Neutrophil (primary cell): Measurements from ENCODE around the gene TRPV6.
A peak's percentile ranks its signal among the peaks of the same experiment; 100 is the strongest.

Experiments used
- H3K27ac ChIP-seq: fragments of 200-600 bp; sonication (generic); 2 replicates; pipeline ENCODE4 v1.5.1; 2016; ENCODE audit warnings: mild to moderate bottlenecking, moderate library complexity
- H3K27me3 ChIP-seq: fragments of 200-600 bp; sonication (generic); 2 replicates; pipeline ENCODE4 v1.6.0; 2016; ENCODE audit warnings: mild to moderate bottlenecking
- H3K36me3 ChIP-seq: fragments of 200-600 bp; sonication (generic); 2 replicates; pipeline ENCODE4 v1.5.1; 2017
- H3K4me1 ChIP-seq, 2 experiments: fragments of 200-600 bp in 1 of 2; sonication (generic) in 1 of 2; 1 replicate in 1 of 2; 2 replicates in 1 of 2; pipeline versions ENCODE4 v1.5.1 to v1.6.1; 2013 to 2016; ENCODE audit warnings: low read depth in 1 of 2, low read length in 1 of 2, mild to moderate bottlenecking in 1 of 2, moderate library complexity in 1 of 2; ENCODE audit not compliant: control insufficient read depth in 1 of 2, insufficient read depth in 1 of 2
- H3K4me3 ChIP-seq, 2 experiments: fragments of 200-600 bp in 1 of 2; sonication (generic) in 1 of 2; 1 replicate in 1 of 2; 2 replicates in 1 of 2; pipeline ENCODE4 v1.5.1; 2013 to 2016; ENCODE audit warnings: low read depth in 1 of 2, low read length in 1 of 2, mild to moderate bottlenecking in 1 of 2, moderate library complexity in 1 of 2
- H3K9me3 ChIP-seq: fragments of 200-600 bp; sonication (generic); 2 replicates; pipeline ENCODE4 v1.5.1; 2016
- TF ChIP-seq, protein P1 (sequence below): fragments of 200-600 bp; sonication (generic); IDR thresholded peaks from 2 replicates; pipeline ENCODE4 v1.5.1; 2016; ENCODE audit warnings: antibody characterized with exemption

TRPV6 gene

DNA sequence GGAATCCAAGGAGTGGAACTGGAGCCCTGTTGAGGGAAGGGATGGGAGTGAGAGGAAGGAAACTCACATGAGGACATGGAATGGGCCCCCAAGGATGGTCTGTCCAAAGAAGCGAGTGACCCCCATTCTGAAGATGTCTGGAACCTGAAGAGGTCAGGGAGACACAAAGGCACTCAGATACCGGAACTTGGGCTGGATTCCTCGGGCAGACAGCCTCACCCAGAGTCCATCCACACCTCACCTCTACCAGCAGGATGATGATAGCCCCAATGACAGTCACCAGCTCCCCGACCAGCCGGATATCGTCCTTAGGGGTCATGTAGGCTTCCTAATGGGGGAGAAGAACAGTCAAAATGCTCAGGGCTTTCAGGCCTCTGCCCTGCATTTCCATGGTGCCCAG lies 10.7 kb downstream of the TRPV6 start:
- Histone ChIP-seq H3K27ac (no peak overlapping the region), H3K36me3 (peaks cover 10% of the 10 kb centered on the region), H3K27me3 (no peaks in the 10 kb centered on the region), H3K4me3 (no peak overlapping the region), H3K9me3 (no peaks in the 10 kb centered on the region), H3K4me1 (no peaks in the 10 kb centered on the region)
- TF ChIP-seq, protein P1, sequence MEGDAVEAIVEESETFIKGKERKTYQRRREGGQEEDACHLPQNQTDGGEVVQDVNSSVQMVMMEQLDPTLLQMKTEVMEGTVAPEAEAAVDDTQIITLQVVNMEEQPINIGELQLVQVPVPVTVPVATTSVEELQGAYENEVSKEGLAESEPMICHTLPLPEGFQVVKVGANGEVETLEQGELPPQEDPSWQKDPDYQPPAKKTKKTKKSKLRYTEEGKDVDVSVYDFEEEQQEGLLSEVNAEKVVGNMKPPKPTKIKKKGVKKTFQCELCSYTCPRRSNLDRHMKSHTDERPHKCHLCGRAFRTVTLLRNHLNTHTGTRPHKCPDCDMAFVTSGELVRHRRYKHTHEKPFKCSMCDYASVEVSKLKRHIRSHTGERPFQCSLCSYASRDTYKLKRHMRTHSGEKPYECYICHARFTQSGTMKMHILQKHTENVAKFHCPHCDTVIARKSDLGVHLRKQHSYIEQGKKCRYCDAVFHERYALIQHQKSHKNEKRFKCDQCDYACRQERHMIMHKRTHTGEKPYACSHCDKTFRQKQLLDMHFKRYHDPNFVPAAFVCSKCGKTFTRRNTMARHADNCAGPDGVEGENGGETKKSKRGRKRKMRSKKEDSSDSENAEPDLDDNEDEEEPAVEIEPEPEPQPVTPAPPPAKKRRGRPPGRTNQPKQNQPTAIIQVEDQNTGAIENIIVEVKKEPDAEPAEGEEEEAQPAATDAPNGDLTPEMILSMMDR = no peak

DNA sequence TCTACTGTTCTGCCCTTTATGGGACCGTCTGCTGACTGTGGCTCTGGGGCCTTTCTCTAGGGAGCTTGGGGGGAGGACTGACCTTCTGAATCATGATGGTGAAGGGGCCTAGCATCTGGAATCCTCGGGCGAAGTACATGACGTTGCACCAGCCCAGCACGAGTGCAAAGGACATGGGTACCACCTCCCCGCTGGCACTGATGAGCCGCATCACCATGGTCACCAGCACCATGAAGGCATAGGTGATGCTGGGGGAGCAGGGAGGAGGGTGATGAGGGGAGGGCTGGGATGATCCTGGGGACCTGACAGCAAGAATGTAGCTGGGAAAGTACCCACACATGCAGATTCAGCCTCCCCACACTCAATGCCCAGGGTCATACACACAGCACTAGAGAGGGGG lies 11.1 kb downstream of the TRPV6 start:
- Histone ChIP-seq H3K36me3 (peaks cover 10% of the 10 kb centered on the region), H3K4me1 (no peaks in the 10 kb centered on the region), H3K27ac (no peak overlapping the region), H3K27me3 (no peaks in the 10 kb centered on the region), H3K4me3 (no peak overlapping the region), H3K9me3 (no peaks in the 10 kb centered on the region)
- TF ChIP-seq, protein P1 = no peak

DNA sequence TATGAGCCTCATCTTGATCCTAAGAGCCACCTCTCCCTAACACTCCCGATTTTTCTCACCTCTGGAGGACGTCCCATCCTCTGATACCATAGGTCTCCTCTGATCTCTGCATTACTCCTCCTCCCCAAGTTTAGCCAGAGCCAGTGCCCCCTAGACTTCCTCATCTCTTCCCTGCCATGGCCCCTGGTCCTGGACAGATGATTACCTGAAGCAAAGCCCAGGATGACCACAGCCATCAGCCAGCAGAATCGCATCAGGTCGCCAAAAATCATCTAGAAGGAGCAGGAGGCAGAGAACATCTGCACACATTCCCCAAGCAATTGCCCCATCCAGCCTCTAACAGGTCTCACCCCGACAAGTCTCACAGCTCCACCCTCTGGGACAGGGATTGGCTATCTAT lies 11.7 kb downstream of the TRPV6 start:
- no peaks in the 10 kb centered on the region for H3K27me3 ChIP-seq
- TF ChIP-seq, protein P1 = no peak
- H3K36me3 ChIP-seq = peaks cover 12% of the 10 kb centered on the region
- H3K9me3 ChIP-seq = no peaks in the 10 kb centered on the region
- no peak overlapping the region for H3K4me3 ChIP-seq
- no peak overlapping the region for H3K27ac ChIP-seq
- H3K4me1 ChIP-seq = no peaks in the 10 kb centered on the region

DNA sequence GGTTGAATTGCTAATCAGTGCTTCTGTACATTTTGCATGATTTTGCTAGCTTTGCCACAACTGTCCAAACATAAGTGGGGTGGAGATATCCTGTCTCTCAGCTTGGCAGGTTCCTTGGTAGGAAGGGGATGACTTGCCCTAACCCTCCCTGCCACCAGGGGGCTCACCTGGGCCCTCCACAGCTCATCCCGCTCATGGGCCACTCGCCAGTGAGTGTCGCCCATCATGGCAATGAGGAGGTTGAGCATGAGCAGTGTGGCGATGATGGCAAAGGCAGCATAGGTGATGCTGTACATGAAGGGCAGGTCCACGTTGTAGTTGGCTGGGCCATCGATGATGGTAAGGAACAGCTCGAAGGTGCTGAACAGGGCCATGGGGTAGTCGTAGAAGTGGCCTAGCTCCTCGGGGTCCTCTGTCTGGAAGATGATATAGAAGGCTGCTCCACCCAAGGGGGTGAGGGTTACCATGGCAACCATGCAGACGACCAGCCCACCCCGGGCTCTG lies 12.2 kb downstream of the TRPV6 start:
- Histone ChIP-seq H3K36me3 (peaks cover 17% of the 10 kb centered on the region), H3K4me3 (no peak overlapping the region), H3K4me1 (no peaks in the 10 kb centered on the region), H3K27me3 (no peaks in the 10 kb centered on the region), H3K9me3 (no peaks in the 10 kb centered on the region), H3K27ac (no peak overlapping the region)
- TF ChIP-seq, protein P1 = peak; percentile 63

DNA sequence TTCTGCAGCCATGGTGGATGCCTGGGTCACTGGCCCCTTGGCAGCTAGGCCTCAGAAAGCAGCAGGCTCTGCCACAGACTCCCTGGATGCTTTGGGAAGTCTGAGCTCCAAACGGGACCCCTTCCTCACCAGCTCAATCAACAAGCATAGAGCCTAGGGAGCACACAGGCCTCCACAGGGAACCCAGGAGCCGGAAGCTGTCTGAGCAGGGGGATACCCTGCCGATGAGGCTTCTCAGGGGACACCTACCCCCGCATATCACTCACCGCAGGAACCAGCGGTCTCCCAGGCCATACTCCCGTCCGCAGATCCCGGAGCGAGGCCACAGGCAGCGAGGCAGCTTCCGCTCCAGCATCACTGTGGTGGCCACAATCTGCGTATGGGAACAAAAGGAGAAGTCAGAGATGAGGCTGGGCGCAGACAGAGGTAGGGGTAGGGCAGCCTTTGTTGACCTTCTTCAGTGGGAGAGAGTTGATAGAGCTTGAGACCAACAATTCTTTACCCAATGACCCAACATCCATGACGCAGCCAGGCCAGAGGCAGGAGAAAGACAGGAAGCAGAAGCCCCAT lies 13.4 kb downstream of the TRPV6 start:
- TF ChIP-seq, protein P1 = no peak
- no peak overlapping the region for H3K27ac ChIP-seq
- no peaks in the 10 kb centered on the region for H3K4me1 ChIP-seq
- peaks cover 25% of the 10 kb centered on the region for H3K36me3 ChIP-seq
- no peak overlapping the region for H3K4me3 ChIP-seq
- no peaks in the 10 kb centered on the region for H3K27me3 ChIP-seq
- no peaks in the 10 kb centered on the region for H3K9me3 ChIP-seq
